Cerebellar nuclear complex (tissue), 1 donor: Measurements from ENCODE around the gene CSAD.
"Not testable (repeated sequence)": the region's sequence is repeated elsewhere in the genome, so short reads cannot be mapped to it uniquely, and the experiment has no call there.

Experiments used
- DNase-seq, 2 experiments: peaks; one replicate each; lab custom pipeline; 2025; lab: John Stamatoyannopoulos, UW

CSAD gene

DNA sequence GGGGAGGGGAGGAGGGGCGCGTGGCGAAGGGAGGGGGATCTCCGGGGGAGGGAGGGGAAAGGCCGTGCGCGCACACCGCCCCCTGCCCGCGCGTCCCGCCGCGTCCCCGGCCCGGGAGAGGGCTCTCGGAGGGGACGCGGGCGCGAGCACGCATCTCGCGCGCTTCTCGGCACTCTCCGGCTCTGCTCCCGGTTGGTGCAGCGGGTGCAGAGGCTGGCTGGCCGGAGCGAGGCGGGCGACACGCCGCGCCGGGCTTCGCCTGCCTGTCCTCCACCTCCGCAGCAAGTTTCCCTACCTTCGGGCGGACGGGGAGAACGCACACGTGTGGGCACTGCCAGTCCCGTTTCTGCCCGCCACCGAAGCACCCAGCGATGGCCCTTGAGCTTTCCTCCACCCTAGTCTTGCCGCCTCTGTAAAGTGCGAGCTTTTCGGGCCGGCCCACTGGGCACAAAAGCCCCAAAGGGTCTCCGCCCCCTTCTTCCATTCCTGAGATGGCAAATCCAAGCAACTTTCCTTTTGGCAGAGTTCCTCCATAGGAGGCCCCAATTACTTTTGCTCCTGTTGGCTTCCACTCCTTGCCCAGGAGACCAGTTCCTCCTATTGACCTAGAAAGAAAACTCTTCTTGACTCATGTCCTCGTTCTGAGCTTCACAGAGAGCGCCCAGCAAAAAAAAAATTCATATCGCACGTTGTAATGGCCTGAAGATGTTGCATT lies 363 bp upstream of the CSAD start:
- DNase-seq: peak; percentile 11 to 39

GRCh38 chr12:53179687-53180219 lies 972 bp downstream of the CSAD start:
- DNase-seq: no peak

- not testable (repeated sequence) for DNase-seq
Observed at GRCh38 chr12:53178803-53179202, 1.9 kb downstream of the CSAD start.

GRCh38 chr12:53177447-53177846 lies 3.3 kb downstream of the CSAD start:
- not testable (repeated sequence) for DNase-seq

DNA sequence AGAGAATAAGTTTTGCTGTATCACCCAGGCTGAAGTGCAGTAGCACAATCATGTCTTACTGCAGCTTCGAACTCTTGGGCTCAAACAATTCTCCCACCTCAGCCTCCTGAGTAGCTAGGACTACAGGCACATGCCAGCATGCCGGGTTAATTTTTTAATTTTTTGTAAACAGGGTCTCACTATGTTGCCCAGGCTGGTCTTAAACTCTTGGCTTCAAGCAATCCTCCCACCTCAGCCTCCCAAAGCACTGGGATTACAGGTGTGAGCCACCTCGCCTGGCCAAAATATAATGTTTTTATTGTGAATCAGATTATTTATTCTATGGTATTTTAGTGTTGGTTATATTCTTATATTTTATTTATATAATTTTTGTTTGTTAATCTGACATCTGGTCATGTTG lies 4.0 kb downstream of the CSAD start:
- DNase-seq: no peak

GRCh38 chr12:53174881-53175491 lies 5.7 kb downstream of the CSAD start:
- DNase-seq: no peak

DNA sequence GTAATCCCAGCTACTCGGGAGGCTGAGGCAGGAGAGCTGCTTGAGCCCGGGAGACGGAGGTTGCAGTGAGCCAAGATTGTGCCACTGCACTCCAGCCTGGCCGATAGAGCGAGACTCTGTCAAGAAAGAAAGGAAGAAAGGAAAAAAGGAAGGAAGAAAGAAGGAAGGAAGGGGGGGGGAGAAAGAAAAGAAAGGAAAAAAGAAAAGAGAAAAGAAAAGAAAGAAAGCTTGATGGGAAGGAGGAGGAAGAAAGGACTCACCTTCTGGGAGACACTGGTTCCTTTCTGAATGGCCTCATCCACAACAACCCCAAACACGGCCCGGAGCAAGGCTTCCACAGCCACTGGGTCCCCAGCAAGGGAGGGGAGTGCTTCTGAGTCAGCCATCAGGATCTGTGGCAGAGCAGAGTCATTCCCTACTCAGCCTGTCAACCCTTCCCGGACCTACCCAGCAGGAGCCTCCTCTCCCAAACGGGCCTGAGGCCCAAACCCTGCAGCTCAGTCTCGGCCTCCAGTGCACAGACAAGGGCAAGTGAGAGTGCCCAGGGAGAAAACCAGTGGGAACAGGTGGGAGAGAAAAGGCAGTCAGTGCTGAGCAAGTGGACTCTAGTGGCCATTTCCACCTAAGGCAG lies 7.5 kb downstream of the CSAD start:
- no peak for DNase-seq

DNA sequence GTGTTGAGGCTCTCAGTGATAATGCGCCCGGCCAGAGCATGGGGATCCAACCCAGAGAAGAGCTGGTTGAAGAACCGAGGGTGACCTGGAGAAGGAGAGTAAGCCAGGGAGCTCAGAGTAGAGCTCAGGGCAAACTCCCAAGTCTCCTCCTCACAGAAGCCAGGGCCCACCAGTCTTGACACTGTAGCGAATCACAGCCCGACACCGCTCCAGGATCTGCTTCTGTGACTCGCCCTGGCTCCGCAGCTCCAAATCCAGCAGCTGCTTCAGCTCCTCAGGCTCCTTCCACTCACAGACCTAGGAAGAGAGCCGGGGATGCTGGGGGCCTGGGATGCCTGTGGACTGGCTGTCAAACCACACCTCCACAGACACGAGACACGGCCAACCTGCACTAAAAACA lies 8.4 kb downstream of the CSAD start:
- DNase-seq: no peak

DNA sequence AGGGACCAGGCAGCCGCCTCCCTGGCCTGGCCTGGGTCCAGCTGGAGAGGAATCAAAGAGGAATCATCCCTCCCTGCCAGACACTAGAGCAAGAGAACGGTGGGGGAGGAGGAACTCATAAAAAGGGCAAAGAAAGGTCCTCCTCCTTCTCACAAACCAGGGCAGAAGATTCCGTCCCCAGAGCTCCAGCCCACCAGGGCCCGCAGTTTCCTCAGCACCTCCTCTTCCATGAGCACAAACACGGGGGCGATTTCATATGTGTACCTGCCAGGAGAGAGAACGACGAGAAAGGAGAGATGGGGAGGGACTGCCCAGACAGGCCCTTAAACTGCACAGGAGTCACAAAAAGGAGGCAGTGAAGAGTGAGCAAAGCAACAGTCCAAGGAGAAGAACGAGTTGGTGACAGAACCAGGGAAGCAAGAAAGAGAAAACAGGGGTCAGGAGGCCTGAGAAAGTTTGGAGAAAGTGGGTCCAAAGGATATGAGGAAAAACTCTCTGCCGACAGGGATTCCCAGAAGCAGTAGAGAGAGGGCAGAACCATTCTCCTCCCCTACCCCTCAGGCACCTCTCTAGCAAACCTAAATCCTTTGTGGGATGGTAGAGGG lies 8.9 kb downstream of the CSAD start:
- DNase-seq: no peak

- DNase-seq: no peak
Observed at GRCh38 chr12:53170876-53171724, 9.6 kb downstream of the CSAD start.

DNA sequence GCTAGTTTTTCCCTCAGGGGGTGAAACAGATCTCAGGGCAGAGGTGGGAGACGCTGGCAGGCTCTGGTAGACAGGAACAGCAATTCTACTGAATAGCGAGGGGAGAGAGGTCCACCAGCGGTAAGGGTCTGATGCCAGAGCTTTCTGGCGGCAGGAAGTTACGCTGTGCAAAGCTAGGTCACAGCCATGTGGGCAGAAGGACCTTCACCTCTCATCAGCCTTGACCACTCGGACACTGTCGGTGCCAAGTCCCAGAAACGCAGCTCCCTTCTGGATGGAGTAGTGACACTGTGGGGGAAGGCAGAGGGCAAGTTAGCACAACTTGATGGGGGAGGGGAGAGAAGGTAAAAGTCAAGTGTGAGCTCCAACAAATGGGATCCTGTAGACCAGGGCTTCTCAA lies 10.5 kb downstream of the CSAD start:
- DNase-seq: no peak

DNA sequence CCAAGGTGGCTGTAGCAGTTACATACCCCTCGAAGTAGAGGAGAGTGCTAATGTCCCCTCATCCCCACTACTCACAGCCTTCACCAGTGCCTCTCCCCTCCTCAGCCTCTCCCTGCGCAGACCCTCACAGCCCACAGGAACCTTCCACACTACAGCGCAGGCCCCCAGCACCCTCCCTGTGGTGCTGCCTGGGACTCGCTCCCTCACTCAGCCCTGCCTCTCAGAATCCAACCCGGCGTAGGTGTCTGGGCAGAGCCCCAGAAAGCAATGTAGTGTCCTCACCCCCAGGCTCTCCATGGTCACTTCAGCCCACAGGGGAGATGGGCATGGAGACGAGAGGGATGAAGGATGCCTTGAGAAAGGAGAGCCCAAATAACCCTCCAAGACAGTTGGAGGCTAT lies 11.1 kb downstream of the CSAD start:
- no peak for DNase-seq

GRCh38 chr12:53166837-53167236 lies 13.9 kb downstream of the CSAD start:
- DNase-seq: no peak

DNA sequence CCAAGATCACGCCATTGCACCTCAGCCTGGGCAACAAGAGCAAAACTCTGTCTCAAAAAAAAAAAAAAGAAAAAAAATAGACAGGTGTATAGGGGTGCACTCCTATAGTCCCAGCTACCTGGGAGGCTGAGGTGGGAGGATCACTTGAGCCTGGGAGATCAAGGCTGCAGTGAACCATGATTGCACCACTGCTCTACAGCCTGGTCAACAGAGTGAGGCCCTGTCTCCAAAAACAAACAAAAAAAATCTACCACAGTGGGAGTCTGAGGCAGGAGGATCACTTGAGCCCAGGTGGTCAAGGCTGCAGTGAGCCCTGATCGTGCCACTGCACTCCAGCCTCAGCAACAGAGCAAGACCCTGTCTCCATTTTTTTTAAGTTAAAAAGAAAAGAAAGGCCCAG lies 17.7 kb downstream of the CSAD start:
- not testable (repeated sequence) for DNase-seq

- DNase-seq: no peak
Observed at GRCh38 chr12:53161119-53161911, 19.4 kb downstream of the CSAD start.

- DNase-seq: no peak
Observed at GRCh38 chr12:53160673-53161072, 20.1 kb downstream of the CSAD start.

DNA sequence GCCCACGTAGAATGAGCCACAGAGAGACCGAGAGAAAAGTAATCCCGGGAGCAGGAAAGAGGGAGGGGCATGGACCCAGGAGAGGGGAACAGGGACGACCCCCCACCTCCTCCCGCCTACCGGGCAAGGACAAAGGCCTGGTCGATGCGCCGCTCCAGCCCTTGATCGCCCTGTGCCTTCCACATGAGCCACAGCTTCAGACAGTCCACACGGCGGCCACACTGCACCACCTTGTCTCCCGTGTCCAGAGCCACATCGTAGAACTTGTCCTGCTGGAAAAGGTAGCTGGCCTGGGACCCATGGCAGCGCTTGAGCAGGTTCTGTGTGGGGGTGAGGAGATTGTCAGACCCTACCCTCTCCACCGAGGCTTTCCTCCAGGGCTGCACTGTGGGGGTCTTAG lies 20.7 kb downstream of the CSAD start:
- DNase-seq: no peak

DNA sequence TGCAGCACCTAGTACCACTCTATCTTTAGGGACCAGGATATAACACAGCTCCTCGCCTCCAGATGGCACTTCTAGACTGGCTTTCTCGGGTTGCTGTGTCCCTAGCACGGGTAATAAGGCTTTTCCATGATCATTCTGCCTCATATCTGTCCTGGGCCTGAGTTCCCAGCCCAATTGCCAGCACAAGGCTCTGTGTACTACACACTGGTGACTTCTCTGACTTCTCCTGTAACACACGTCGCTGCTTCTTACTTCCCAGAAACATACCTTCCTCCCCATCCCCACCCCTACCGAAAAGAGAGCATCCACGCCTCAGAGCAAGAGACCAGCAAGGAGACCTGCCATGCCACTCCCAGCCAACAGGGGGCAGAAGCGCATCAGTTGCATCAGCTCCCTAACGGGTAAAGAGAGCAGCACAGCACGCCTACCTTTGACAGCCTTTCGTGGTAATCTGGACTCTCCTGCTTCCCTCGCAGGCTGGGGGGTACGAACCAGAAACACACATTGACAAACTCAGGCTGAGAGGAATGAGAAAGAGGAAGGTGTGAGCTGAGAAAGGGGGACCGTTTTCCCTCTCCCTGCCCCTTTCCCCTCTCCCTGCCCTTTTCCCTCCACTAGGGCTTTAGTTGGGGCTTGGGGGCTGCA lies 21.4 kb downstream of the CSAD start:
- no peak for DNase-seq

DNA sequence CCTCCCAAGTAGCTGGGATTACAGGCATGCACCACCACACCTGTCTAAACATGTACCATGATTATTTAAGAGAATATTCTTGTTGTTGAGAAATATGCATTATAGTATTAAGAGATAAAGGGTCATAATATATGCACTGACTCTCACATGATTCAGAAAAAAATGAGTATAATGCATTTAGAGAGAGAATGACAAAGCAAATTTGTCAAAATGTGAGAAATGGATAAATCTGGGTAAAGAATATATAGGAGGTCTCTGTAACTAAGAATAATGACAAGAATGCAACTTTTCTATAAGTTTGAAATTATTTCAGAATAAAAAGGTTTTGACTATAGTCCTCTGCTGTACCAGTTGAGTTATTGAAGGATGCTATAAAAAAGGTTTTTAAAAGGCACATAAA lies 28.3 kb downstream of the CSAD start:
- DNase-seq: no peak

GRCh38 chr12:53151039-53151438 lies 29.7 kb downstream of the CSAD start:
- no peak for DNase-seq
